Upper lobe of left lung (tissue), 6 donors: ENCODE results near the gene IRF8. TPM values are rescaled to one million over a fixed set of nuclear protein-coding genes. Genes with fewer than 3 reads are reported as not detected.

Experiments used
- ATAC-seq, 2 donors: fragments of 200-7000 bp; cut with Tn5 transposase; one replicate each; pipeline ENCODE4 v1.9.1; 2022; ENCODE audit warnings: mild to moderate bottlenecking in 2 of 2, moderate library complexity in 2 of 2; ENCODE audit not compliant: low FRiP score in 2 of 2
- DNase-seq, 2 donors: peaks; one replicate each; pipeline ENCODE4 v3.0.0-alpha.2; 2019 to 2020
- H3K27ac ChIP-seq, 4 donors: fragments of 200-600 bp; sonication (generic); one replicate each; pipeline ENCODE4 v1.5.1; 2016 to 2019
- H3K27me3 ChIP-seq, 4 donors: fragments of 200-600 bp; sonication (generic); one replicate each; pipeline ENCODE4 v1.5.1; 2017 to 2019
- H3K36me3 ChIP-seq, 4 donors: fragments of 200-600 bp; sonication (generic); one replicate each; pipeline ENCODE4 v1.5.1; 2016 to 2019
- H3K4me1 ChIP-seq, 4 donors: fragments of 200-600 bp; sonication (generic); one replicate each; pipeline ENCODE4 v1.5.1; 2018 to 2019
- H3K4me3 ChIP-seq, 4 donors: fragments of 200-600 bp; sonication (generic); one replicate each; pipeline ENCODE4 v1.5.1; 2017 to 2019; ENCODE audit warnings: mild to moderate bottlenecking in 2 of 4, moderate library complexity in 1 of 4
- H3K9me3 ChIP-seq, 4 donors: fragments of 200-600 bp; sonication (generic); one replicate each; pipeline ENCODE4 v1.5.1; 2018 to 2019
- CTCF ChIP-seq, 6 experiments: fragments of 450-650 bp in 4 of 6; fragments of 200-600 bp in 2 of 6; sonication (generic) in 2 of 6; IDR thresholded peaks; one replicate each; pipeline ENCODE4 v1.5.1; 2016 to 2019; ENCODE audit warnings: antibody characterized with exemption in 6 of 6
- EP300 ChIP-seq, 4 donors: sonication (generic); formaldehyde crosslinking; IDR thresholded peaks; one replicate each; pipeline ENCODE4 v1.5.1; 2017; ENCODE audit warnings: antibody characterized with exemption in 4 of 4, control low read depth in 2 of 4
- POLR2A ChIP-seq, 4 donors: fragments of 450-650 bp; IDR thresholded peaks; one replicate each; pipeline ENCODE4 v1.5.1; 2016 to 2017; ENCODE audit warnings: antibody characterized with exemption in 4 of 4, mild to moderate bottlenecking in 2 of 4
- POLR2AphosphoS5 ChIP-seq, 2 donors: sonication (generic); formaldehyde crosslinking; IDR thresholded peaks; one replicate each; pipeline ENCODE4 v1.5.1; 2017; ENCODE audit warnings: antibody characterized with exemption in 2 of 2
- WGBS, 2 donors: methylation state at CpG; one replicate each; pipeline ENCODE4 v1.1.5; 2017 to 2018; 5-methylcytosine and 5-hydroxymethylcytosine counted together
- total RNA-seq, 6 donors: library from RNA; depleted of rRNA in 4 of 6; stranded (reverse); fragments of >200 nt in 4 of 6; gene quantifications; one replicate each; pipeline versions ENCODE4 v1.1.0 to v1.2.1, GENCODE V29; 2016 to 2021
- donor health status: DM: no; HTN: no; CAD: no; lungs with moderate emphysema.
- donor health status: DM: no; HTN: yes; CAD: no; lungs with severe emphysema.

IRF8 gene
- 100 to 1,000 TPM in 1 of 6 donors, 10 to 100 TPM in 5; 41.5 to 141 (median 72.8) TPM for total RNA-seq

GRCh38 chr16:85898521-85899442 is at the start of gene IRF8:
Gene IRF8, plus strand, starts transcription at chr16:85899162. Its CDS starts 3,854 bp downstream, at chr16:85903016.
- H3K27me3 ChIP-seq = peaks cover 0 to 13% (median 5%) of the 10 kb centered on the region in 4 donors
- ATAC-seq (peak; percentile 71 to 91), DNase-seq (peak; percentile 64 to 96)
- H3K27ac ChIP-seq = peak within 1 kb of the TSS; percentile 37 to 80 (median 60)
- H3K36me3 ChIP-seq = no peaks in the 10 kb centered on the region
- no peaks in the 10 kb centered on the region for H3K9me3 ChIP-seq
- H3K4me3 ChIP-seq = peak within 1 kb of the TSS; percentile 44 to 63 (median 60)
- WGBS, 2 donors = 2 to 5% methylated on average over 6 to 64 of the region's 102 CpGs
- peaks cover 6 to 39% (median 17%) of the 10 kb centered on the region in 4 donors for H3K4me1 ChIP-seq
- TF ChIP-seq EP300 (IDR thresholded peaks at IDR 0.05) = no peak
- peak in 3 of 4 donors; percentile 66 to 97 (median 68) for TF ChIP-seq POLR2A (IDR thresholded peaks at IDR 0.05)
- TF ChIP-seq POLR2AphosphoS5 (IDR thresholded peaks at IDR 0.05) = peak in 1 of 2 donors; percentile 84
- no peak for TF ChIP-seq CTCF (IDR thresholded peaks at IDR 0.05)

- no peak for DNase-seq
- no peak overlapping the region for H3K27ac ChIP-seq
- H3K27me3 ChIP-seq = no peaks in the 10 kb centered on the region
- no peak overlapping the region for H3K4me3 ChIP-seq
- ATAC-seq = no peak
- WGBS, 2 donors = 68 to 82% methylated on average over 8 of the region's 8 CpGs
- H3K36me3 ChIP-seq = no peaks in the 10 kb centered on the region
- peaks cover 0 to 6% (median 1%) of the 10 kb centered on the region in 4 donors for H3K4me1 ChIP-seq
- TF ChIP-seq POLR2AphosphoS5 (IDR thresholded peaks at IDR 0.05) = no peak
- TF ChIP-seq CTCF (IDR thresholded peaks at IDR 0.05) = no peak
- TF ChIP-seq EP300 (IDR thresholded peaks at IDR 0.05) = no peak
- TF ChIP-seq POLR2A (IDR thresholded peaks at IDR 0.05) = no peak
- H3K9me3 ChIP-seq = no peaks in the 10 kb centered on the region
Measured at GRCh38 chr16:85849388-85849787, 49.6 kb upstream of the IRF8 start.

- 58 to 75% methylated on average over 2 to 5 of the region's 5 CpGs for WGBS, 2 donors
- Histone ChIP-seq H3K27ac (no peak overlapping the region), H3K4me1 (peaks cover 0 to 3% (median 0%) of the 10 kb centered on the region in 4 donors), H3K9me3 (no peaks in the 10 kb centered on the region), H3K27me3 (no peaks in the 10 kb centered on the region), H3K36me3 (no peaks in the 10 kb centered on the region), H3K4me3 (no peak overlapping the region)
- ATAC-seq = no peak
- DNase-seq = no peak
- TF ChIP-seq EP300 (IDR thresholded peaks at IDR 0.05) (no peak), CTCF (IDR thresholded peaks at IDR 0.05) (no peak), POLR2A (IDR thresholded peaks at IDR 0.05) (no peak), POLR2AphosphoS5 (IDR thresholded peaks at IDR 0.05) (no peak)
Measured at GRCh38 chr16:85850344-85850880, 48.5 kb upstream of the IRF8 start.

- H3K4me3 ChIP-seq = no peak overlapping the region
- WGBS, 2 donors = 72 to 81% methylated on average over 15 of the region's 15 CpGs
- TF ChIP-seq CTCF (IDR thresholded peaks at IDR 0.05) = no peak
- peaks cover 0 to 3% (median 0%) of the 10 kb centered on the region in 4 donors for H3K4me1 ChIP-seq
- DNase-seq = no peak
- no peaks in the 10 kb centered on the region for H3K9me3 ChIP-seq
- no peak for ATAC-seq
- no peaks in the 10 kb centered on the region for H3K27me3 ChIP-seq
- H3K36me3 ChIP-seq = no peaks in the 10 kb centered on the region
- no peak overlapping the region for H3K27ac ChIP-seq
Measured at GRCh38 chr16:85851034-85851785, 47.8 kb upstream of the IRF8 start.
